Hindlimb muscle (tissue), 1 donor: Measurements from ENCODE around the gene NPFFR1. TPM values are rescaled to one million over a fixed set of nuclear protein-coding genes. Genes with fewer than 3 reads are reported as not detected.
A peak's percentile ranks its signal among the peaks of the same experiment; 100 is the strongest.
"Not testable (repeated sequence)": the region's sequence is repeated elsewhere in the genome, so short reads cannot be mapped to it uniquely, and the experiment has no call there.

Source experiments
- DNase-seq: peaks from one replicate; pipeline ENCODE4 v3.0.0-alpha.2; 2013
- polyA plus RNA-seq: library from polyadenylated mRNA; unstranded; fragments of 120-200 nt; gene quantifications from one replicate; pipeline ENCODE4 v1.2.1, GENCODE V29; 2013; ENCODE audit not compliant: insufficient read length

The NPFFR1 gene
- polyA plus RNA-seq, 1 donor, result 0.09 TPM

GRCh38 chr10:70284542-70285475 lies 1.0 kb upstream of the NPFFR1 start:
- DNase-seq, result no peak

GRCh38 chr10:70283071-70283444 lies 746 bp downstream of the NPFFR1 start:
- no peak for DNase-seq

- DNase-seq, result no peak
These were observed 2.2 kb downstream of the NPFFR1 start for GRCh38 chr10:70281609-70282008.

GRCh38 chr10:70280099-70280498 lies 3.7 kb downstream of the NPFFR1 start:
- DNase-seq, result no peak

- DNase-seq, result no peak
These were observed 6.3 kb downstream of the NPFFR1 start for GRCh38 chr10:70277396-70278030.

DNA sequence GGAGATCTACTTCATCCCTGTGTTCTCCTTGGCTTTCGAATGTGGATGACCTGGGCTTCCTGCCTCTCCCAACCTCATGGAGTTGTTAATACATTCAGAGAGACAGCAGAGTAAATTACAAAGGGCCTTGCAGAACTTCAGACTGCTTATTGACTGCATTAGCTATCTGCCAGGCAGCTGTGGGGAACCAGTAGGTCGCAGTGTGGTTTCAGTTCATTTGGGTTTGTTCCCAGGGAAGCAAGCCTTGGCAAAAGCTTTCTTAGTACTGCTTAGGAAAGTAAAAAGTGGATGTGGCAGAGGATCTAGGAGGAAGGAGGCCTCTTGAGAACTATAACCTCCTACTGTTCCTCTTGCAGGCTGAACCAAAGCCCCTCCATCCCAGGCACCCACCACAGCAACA lies 9.2 kb downstream of the NPFFR1 start:
- DNase-seq, result peak; percentile 11

- no peak for DNase-seq
These were observed 10.9 kb downstream of the NPFFR1 start for GRCh38 chr10:70272925-70273316.

- no peak for DNase-seq
These were observed 11.5 kb downstream of the NPFFR1 start for GRCh38 chr10:70271996-70272924.

DNA sequence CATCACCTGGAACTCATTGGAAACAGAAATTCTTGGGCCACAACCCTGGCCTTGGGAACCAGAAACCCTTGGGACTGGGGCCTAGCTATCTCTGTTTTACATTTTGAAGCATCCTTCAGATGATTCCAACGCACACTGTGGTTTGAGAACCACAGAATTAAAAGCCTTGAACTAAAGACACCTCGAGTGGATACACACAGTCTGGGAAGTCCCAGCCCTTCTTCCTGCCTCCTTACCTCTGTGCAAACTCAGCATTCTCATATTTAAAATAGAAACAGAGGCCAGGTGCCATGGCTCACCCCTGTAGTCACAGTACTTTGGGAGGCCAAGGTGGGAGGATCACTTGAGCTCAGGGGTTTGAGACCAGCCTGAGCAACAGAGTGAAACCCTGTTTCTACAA lies 12.9 kb downstream of the NPFFR1 start:
- DNase-seq, result no peak

- no peak for DNase-seq
These were observed 14.1 kb downstream of the NPFFR1 start for GRCh38 chr10:70269741-70270140.

DNA sequence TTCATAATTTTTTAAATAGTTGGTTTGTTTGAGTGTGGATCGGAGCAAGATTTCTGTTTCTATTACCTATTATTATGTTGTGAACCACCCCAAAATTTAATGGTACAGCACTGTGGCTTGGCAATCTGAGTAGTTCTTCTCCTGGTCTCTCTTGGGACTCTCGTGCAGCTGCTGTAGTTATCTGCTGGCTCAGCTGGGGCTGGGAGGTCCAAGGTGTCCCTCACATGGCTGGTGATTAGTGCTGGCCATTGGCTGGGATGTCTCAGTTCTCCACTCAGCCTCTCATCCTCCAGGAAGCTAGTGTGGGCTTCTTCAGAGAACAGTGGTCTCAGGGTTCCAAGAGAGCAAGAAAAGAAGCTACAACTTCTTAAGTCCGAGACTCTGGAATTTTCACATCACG lies 15.4 kb downstream of the NPFFR1 start:
- no peak for DNase-seq

- DNase-seq, result no peak
These were observed 16.5 kb downstream of the NPFFR1 start for GRCh38 chr10:70267161-70267933.

GRCh38 chr10:70266701-70267100 lies 17.1 kb downstream of the NPFFR1 start:
- DNase-seq, result no peak

DNA sequence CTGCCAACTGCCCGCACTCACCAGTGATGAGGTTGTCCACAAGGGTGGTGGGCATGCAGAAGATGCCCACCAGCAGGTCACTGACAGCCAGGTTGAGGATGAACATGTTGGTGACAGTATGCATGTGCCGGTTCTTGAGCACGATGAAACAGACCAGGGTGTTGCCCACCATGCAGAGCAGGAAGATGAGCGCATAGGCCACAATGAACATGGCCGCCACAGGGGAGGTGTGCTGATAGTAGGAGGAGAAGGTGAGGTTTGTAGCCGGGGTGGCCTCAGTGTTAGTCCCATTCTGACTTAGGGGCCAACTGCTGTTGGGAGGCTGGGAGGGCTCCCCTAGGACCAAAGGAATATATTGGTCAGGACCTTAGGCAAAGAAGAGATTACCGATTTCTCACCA lies 17.7 kb downstream of the NPFFR1 start:
- no peak for DNase-seq

GRCh38 chr10:70265032-70265689 lies 18.6 kb downstream of the NPFFR1 start:
- DNase-seq, result no peak

GRCh38 chr10:70260734-70261133 lies 23.1 kb downstream of the NPFFR1 start:
- DNase-seq, result no peak

- DNase-seq, result no peak
These were observed 23.5 kb downstream of the NPFFR1 start for GRCh38 chr10:70260259-70260658.

DNA sequence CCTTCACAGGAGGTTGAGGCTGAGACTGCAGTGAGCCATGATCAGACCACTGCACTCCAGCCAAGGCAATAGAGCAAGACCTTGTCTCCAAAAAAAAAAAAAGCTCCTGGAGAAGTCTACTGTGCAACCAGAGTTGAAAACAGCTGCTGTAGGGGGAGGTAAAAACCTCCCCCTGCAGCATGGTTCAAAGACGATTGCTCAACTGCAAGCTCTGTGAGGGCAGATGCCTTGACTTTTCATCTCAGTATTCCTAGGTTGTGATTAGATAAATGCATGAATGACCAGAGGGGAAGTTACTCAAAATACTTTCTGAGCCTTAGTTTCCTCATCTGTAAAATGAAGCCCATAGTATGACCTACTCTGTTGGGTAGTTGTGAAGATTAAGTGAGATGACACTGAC lies 25.6 kb downstream of the NPFFR1 start:
- DNase-seq, result no peak

DNA sequence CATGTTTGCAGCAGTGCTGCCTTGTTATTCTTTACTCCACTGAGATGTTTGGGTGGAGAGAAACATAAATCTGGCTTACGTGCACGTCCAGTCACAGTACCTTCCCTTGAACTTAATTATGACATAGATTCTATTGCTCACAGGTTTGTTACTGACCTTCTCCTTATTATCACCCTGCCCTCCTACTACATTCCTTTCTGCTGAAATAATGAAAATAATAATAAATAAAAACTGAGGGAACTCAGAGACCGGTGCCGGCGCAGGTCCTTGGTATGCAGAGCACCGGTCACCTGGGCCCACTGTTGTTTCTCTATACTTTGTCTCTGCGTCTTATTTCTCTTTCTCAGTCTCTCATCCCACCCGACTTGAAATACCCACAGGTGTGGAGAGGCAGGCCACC lies 26.0 kb downstream of the NPFFR1 start:
- DNase-seq, result not testable (repeated sequence)

DNA sequence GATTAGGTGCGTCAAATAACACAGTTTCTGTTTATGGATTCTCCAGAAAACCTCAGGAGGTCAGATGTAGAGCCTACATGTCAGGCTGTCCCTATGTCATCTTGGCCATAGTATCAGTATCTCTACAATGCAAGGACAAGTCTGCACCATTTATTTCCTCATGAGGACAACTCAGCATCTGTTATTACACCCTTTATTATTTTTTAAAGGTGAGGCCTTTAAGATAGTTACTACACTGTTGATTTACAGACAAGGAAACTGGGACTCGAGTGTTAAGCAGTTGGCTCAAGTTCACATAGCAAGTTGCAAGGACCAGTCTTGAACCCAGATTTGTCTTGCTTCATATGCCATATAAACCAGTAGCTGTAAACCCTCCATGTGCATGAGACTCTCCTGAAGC lies 27.3 kb downstream of the NPFFR1 start:
- no peak for DNase-seq
